Activated CD8-positive, alpha-beta memory T cell treated with anti-CD3 and anti-CD28 coated beads for 24 hours (primary cell): Measurements from ENCODE around the gene EFHC1.

ENCODE experiments used
- DNase-seq: peaks from one replicate; pipeline ENCODE4 v3.0.0-alpha.2; 2020

EFHC1 gene

DNA sequence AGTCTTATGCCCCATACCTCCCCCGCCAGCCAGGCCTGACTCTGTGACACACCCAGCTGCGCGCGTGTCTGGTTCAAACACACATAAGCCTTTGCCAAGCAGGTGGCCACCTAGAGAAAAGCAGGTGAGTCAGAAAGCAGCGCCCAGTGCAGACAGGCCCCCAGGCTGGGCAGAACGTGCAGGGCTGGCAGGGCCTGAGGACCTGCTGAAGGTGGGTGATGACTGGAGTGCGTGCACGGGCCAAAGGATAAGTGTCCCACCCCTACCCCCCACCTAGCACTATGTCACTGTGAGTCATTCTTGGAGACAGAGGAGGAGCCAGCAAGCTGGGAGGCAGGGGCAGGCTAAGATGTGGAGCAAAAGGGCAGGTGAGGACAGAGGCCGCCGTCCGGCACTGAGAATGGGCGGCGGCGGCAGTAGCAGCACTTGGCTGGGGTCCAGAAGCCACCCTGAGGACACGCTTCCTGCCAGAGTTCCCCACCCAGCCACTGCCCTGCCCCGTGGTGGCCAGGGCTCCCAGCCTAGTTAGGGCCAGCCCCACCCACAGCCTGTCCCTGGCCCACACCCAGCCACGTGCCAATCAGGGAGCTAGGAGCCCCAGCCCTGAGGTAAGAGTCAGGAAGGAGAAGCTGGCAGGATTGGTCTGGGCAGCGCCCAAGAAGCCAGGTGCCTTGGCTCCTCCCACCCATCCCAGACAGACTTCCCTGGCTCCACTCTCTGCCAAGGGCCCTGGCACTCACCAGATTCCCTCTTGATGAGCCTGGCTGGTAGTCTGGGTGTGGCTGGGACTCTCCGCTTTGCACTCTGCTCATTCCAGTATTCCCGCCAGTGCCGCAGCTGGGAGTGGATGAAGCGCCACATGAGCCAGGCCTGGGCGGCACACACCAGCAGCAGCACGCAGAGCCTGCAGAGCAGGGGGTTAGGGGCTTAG lies 84.0 kb downstream of the EFHC1 start:
- no peak for DNase-seq

DNA sequence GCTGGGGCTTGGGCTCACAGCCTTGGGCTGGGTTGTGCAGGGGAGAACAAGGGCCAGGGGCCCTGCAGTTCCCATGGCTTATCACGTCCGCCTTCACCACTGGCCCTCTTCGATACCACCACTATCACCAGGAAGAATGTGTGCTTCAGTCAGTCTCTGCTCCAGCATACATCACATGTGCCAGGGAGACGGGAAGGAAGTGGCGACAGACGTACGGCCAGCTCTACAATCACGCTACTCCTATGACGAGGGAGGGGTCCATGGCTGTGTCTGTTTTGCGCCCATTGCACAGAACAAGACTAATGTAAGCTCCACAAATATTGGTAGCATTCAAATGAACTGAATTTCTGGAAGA lies 84.6 kb downstream of the EFHC1 start:
- DNase-seq: no peak

DNA sequence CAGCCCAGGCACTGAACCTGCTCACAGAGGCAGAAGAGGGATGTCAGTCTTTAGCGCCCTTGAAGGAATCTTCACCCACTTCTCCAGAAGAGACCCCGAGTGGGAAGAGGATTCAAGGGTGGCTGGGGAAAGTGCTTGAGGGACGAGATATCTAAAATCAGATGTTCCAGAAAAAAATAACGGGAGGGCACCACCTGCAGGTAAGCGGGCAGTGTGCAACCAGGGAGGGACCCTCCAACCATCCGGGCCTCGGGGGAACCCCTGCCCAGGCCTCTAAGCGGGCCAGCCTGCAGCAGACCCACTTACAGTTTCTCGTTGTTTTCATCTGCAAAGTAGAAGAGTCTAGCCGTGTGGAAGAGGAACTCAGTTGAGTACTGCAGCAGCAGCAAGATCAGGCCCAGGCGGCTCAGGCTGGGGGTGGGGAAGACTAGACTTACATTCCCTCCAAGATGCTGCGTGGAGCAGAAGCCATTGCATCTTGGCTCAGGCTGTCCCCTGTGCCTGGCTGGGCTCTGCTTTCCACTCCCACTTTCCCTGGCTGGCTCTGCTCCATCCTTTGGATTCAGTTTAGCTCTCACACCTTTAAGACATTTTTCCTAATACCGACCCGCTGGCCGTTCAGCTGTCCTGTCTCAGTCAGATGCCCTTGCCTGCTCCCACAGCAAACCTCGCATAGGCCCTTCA lies 85.7 kb downstream of the EFHC1 start:
- DNase-seq: no peak

DNA sequence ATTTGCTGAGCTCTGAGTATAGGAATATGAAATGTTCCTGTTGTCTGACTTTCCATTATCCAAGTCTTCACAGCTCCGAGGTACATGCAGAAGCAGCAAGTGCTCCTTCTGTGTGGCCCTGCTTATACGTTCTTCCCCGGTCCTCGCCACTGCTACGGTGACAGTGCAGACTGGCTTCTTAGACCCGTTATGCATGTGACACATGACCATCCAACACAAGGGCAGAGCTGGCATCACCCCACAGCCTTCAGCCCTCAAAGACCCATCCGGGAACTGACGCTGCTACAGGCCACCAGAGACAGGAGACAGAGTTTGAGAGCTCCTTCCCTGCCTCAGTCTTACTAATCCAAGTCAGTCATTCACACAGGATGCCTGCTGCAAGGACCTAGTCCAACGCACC lies 86.3 kb downstream of the EFHC1 start:
- no peak for DNase-seq

DNA sequence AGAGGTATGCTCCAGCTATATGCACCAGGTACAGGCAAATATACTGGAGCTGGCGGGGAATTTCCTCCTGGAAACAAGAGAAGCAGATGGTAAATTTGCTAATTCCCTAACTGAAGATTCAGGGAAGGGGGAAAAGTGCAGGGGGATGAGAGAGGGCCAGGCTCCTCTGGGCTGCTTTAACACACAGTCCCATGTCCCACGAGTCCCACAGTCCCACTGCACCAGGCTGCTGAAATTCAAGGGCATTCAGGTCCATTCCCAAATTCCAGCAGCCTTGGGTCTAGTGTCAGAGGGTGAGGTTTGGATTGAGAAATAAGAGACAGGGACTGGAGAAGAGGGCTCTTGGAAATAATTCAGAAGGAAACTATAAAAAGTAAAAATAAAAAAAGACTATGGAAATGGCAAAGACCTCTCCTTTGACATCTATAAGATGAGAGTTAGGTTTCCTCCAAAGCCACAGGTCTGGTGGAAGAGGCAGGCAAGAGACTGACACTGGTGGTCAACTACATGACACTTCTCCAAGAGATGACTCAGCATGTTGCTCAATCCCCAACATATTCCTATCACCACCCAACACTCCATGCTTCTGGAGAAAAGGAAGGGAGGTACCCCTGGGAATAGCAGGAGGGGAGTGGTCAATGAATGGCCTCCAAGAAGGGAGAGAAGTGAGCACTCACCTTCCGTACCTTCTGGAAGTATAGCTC lies 87.6 kb downstream of the EFHC1 start:
- no peak for DNase-seq

DNA sequence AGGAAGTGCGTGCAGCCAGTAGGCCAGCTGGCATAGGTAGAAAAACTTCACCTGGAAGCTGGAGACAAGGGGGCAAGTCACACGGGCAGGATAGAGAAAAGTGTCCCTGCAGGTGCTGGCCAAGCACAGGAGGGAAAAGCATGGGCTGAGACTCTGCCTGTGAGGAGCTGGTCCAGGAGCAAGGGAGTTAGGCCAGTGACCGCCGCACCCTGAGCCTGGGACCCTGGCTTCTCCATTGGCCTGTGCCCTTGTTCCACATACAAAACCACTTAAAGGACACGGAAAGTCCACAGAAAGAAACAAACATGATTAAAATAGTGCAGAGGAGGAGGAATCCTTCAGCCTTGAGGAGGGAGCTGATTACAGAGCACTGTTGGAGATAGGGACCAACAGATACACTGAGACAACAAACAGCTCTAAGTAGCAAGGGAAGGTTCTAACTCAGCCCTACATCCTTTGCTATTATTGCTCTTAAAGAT lies 88.2 kb downstream of the EFHC1 start:
- DNase-seq: no peak

DNA sequence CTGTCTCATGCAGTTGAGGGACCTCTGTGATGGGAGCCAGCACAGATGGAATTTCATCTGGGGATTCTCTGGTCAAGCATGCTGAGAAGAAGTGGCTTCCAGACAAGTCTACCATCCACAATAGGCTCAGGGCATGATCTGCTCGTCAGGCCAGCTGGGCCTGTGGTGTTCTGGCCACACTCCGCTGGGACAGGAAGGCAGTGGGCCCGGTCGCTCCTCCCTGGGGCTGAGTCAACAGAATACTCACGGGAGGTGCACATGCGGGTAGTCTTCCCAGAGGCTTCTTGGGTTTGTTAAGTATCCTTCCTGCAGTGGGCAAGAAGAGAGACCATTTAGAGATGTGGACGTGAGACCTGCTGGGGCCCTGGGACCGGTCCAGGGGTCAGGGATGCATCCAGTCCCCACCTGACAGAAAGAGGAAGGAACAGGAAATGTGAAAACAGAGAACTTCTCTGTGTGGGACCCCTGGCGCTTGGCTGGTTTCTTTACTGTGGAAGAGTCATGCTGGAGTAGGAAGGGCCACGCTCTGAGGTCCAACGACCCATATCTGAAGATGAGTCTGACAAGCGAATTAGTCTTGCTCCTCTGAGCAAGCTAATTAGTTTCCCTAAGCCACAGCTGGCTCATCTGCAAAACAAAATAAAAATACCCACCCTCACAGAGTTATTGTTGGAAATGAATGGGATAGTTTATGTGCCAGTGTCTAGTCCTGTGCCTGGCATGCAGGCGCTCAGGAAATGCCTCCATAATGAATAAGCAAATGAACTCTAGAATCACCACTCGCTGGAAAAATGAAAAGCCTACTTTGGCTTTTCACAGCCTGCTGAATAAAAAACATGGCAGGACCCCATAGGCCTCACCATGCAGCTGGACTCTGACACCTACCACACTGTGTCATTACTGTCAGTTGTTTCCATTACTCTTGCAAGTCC lies 89.4 kb downstream of the EFHC1 start:
- no peak for DNase-seq

DNA sequence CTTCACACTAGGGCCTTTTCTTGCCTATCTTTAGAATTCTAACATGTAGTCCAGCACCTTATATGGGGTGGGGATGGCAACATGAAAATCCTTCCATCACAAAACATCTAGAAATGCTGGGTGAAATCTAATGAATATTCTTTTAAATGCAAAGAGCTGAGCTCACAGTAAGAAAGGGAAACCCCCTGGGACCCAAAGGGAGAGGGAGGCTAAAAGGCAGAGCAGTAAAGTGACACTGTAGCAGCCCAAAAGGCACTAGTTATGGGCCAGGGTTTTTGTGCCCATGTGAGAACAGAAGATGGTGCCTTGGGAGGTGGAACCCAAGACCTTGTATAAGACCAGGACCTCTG lies 90.0 kb downstream of the EFHC1 start:
- DNase-seq: no peak

DNA sequence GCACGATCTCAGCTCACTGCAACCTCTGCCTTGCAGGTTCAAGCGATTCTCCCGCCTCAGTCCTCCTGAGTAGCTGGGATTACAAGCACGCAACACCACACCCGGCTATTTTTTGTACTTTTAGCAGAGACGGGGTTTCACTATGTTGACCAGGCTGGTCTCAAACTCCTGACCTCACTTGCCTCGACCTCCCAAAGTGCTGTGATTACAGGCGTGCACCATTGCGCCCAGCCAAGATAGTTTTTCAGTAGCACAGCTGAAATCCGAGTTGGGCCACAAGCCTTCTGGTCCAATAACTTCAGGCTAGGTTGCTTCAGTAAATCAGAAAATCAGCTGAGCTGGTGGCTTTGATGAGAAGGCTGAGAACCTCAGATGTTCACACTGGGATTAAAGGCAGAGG lies 91.0 kb downstream of the EFHC1 start:
- no peak for DNase-seq

DNA sequence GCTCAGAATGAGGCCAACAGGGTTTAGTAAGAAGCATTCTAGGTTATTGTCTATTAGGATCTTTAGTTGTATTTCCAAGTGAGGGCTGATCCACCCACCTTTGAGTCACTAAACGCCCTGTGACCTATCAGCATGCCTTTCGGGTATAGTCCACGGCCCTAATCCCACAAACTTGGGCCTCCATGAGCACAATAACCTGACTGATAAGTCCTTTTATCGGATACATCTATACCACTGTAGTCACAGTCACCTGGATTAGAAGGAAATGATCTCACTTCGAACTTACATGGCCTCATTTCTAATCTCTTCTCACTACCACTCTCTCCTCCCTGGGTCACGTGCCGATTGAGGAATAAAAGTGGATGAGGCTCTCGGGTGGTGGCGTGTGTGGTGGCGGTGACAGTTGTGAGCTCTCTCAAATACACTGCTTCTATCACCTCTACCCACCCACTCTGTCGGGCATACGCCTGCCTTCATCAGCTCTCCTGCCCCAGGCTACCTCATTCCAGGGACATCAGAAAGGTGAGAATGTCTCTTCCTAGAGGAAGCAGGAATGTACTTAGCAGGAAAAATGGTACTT lies 91.5 kb downstream of the EFHC1 start:
- no peak for DNase-seq

DNA sequence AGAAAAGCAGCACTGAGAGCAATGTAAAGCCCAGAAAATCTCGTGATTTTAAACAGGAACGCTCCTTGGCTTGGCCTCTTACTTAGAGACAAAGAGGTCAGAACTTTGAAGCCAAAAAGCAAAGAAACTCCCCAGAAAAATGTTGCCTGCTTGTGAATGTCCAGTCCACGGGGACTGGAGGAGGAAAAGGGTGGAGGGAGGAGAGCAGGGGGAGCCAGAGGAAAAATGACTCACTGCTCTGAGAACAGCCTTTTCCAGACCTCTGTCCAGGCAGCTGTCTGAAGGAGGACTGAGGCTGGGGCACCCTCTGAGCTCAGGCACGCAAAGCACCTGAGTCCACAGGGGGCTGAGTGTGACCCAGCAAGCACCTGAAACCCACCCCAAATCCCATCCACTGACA lies 92.1 kb downstream of the EFHC1 start:
- DNase-seq: no peak

DNA sequence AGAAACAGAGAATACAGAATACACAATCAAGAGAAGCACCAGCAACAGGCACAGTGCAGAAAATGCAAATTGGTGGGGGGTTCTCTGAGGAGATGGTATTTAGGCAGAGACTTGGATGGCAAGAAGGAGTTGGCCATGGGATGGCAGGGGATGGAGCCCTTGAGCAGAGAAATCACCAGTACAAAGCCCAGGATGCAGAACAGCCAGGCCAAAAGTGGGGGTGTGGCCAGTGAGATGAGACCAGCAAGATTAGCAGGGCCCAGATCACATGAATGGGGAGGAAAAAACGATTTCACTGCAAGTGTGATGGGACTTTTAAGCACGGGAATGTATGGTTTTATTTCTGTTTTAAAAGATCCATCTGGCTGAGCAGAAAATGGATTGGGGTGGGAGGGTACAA lies 93.3 kb downstream of the EFHC1 start:
- DNase-seq: no peak

DNA sequence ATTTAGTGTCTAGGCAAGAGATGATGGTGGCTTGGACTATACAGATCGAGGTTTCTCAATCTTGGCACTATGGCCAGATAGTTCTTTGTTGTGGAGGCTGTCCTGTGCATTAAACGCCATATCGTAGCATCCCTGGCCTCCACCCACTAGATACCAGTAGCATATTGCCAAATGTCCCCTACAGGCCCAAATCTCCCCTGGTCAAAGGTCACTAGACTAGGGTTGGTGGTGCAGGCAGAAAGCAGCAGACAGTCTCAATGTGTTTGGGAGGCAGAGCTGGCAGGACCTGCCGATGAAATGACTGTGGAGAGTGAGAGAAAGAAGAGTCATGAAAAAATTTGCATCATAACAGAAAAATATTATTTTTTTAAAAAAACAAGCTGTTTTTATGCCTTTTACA lies 93.8 kb downstream of the EFHC1 start:
- DNase-seq: no peak

DNA sequence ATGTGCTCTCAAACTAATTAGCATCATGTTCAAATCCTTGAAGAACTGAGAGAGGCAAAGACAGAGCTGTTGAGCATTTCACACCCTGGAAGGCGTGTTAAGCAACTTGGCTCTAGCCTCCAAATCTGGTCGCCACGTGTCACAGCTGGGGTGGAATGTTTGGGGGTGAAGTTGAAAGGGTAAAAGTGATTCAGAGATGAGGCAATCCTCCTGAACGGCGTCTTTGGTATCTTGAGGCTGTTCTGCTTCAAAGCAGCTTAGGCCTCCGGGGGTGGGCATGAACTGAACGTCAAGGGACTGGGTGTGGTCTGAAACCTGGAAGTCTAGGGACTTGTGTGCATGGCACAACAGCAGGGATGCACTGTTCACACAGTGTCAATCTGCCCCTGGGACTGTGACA lies 94.4 kb downstream of the EFHC1 start:
- DNase-seq: no peak

DNA sequence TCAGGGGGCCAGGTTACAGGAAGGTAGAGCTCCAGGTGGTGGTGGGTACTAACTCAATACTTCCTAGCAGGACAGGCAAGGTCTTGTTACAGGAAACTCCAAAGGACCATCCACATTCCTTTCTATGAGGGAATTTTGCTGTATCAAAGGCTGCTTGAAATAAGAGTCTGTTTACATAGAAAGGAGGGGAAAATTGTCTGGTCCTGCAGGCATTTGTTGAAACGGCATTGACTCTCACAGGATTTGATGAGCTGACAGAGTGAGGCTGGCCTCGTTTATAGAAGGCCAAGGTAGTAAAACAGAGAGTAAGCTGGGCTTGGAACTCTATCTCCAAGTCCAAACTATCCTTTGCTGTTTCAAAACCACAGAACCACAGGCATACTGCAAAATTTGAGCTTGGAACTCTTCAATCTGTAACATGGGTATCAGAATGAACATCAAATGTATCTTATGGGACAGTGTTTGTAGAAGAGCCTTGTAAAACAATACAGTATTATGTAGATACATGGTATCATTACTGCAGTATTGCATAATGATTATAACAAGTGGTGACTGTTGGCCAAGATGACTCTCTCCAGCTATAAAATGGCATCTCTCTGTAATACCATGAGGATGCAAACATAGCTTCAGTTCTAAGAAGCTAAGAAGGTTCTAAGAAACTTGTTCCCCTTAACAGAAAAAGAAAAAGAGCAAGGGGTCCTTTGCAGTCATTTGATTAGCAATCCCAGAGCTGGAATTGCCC lies 95.2 kb downstream of the EFHC1 start:
- DNase-seq: no peak

DNA sequence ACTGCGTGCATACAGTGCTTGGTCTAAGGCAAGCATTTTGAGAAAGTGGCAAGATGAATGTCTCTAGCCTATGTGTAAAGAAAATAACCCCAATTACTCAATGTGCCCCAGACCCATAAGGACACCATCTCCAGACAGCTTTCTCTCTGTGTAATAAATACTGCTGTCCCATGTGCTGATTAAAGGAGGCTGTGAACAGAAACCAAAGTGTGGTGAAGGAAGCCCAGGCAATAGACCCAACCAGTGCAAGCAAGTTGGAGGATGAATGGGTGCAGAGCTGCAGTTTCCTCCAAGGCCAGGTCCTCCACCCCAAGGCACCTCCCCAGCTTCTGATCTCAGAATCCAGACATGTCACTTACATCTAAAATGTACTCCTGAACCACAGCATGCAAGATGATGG lies 96.1 kb downstream of the EFHC1 start:
- DNase-seq: no peak

DNA sequence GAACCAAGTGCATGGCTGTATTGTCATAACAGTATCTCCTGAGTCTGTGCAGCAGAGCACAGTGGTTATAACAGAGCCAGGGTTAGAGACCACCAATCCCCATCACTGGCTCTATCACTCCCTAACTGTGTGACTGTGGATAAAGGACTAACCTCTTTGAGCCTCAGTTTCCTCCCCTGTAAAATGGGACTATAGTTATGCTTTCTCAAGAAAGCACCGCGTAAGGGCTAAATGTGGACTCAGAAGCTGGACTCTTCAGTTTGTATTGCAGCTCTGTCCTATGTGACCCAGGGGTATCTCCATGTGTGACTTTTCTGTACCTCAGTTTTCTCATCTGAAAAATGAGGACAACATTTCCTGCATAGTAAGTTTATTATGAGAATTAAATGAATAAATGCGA lies 96.8 kb downstream of the EFHC1 start:
- DNase-seq: no peak

DNA sequence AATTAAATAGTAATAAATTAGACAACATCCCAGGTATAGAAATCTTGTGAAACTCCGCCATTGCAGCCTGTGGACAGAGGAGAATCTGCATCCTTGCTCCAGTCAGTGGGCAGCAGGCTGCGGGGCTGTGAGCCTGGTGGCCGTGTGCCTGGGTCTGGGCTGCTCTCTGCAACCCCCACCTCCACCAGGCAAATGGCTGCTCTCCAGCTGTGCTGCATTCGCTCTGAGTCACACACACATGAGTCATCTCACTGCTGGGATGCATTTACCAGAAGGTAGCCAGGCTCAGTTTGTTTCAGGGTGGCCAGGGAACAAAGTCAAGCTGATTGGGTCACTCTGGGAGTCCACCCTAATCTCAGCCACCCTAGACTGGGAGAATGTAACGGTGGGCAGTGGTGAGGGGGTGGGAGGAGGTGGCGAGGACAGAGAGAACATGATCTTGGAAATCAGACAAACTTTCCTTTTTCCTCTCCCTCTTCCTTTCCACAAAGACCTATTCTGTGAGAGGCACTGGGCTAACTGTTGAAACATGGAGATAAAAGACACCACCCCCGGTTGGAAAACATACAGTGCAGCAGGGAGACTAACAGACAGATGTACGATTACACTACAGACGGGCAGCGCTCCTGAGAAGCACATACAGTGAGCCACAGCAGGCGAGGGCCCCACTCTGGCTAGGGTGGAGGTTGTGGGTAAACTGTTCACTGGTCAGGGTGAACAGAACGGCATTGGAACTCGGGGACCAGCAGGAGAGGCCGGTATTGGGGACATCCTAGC lies 97.5 kb downstream of the EFHC1 start:
- no peak for DNase-seq

DNA sequence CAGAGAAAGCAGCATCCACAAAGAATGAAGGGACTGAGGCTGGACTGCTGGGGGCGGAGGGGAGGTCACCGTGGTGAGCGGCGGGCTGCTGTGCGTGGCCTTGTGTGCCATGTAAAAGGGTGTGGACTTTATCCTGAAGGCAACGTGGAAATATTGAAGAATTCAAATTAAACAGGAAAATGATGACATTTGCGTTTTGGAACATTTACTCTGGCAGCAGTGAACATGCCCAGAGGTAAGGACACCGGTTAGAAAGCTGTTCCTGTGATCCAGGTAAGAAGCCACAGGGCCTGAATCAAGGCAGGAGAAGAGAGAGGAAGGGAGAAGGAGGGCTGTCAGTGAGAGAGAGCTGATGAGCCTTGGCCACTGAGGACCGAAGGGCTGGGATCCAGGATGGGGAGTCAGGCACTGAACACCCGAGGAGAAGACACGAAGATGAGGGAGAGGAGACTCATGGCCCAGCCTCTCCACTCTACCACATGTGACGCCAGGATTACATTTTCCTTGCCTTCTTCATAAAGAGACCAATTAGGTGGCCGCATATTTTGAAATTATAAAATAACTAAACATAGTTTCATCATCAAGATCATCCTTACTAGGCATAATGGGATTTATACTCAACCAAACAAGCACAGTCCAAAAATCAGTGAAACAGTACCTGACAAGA lies 98.3 kb downstream of the EFHC1 start:
- DNase-seq: no peak

DNA sequence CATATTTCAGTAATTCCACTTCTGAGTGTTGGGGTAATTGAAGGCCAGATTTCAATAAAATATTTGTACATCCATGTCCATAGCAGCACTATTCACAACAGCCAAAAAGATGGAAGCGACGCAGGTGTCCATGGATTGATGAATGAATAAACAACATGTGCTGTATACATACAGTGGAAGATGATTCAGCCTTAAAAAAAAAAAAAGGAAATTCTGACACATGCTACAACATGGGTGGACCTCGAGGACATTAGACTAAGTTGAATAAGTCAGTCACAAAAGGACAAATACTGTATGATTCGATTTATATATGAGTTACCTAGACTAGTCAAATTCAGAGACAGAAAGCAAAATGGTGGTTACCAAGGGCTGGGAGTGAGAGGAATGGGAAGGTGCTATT lies 99.5 kb downstream of the EFHC1 start:
- DNase-seq: no peak
